Measurements from ENCODE around the gene FKBP8.

- TF ChIP-seq ZNF565 (CRISPR knock-in tag; conservative IDR thresholded peaks at IDR 0.05; ENCODE audit: low read depth), result no peak
- no peak for TF ChIP-seq CREB5 (CRISPR knock-in tag; IDR thresholded peaks at IDR 0.05; ENCODE audit: low read depth)
- TF ChIP-seq TOX (CRISPR knock-in tag; IDR thresholded peaks at IDR 0.05; ENCODE audit: borderline replicate concordance), result no peak
- no peak for TF ChIP-seq PPARA (CRISPR knock-in tag; IDR thresholded peaks at IDR 0.05; ENCODE audit: borderline replicate concordance)
- no peak for TF ChIP-seq ZFP3 (CRISPR knock-in tag; IDR thresholded peaks at IDR 0.05)
- no peak for TF ChIP-seq ZC3H10 (CRISPR knock-in tag; IDR thresholded peaks at IDR 0.05)
- TF ChIP-seq ZNF8 (CRISPR knock-in tag; IDR thresholded peaks at IDR 0.05), result no peak
- no peak for TF ChIP-seq ZNF70 (CRISPR knock-in tag; IDR thresholded peaks at IDR 0.05)
- TF ChIP-seq TSHZ2 (CRISPR knock-in tag; IDR thresholded peaks at IDR 0.05), result no peak
- no peak for TF ChIP-seq GLIS3 (CRISPR knock-in tag; IDR thresholded peaks at IDR 0.05)
- no peak for TF ChIP-seq PATZ1 (CRISPR knock-in tag; IDR thresholded peaks at IDR 0.05; ENCODE audit: borderline replicate concordance)
- TF ChIP-seq POU6F1 (CRISPR knock-in tag; IDR thresholded peaks at IDR 0.05; ENCODE audit: borderline replicate concordance, low read depth), result no peak
Measured at GRCh38 chr19:18523841-18524240, 19.5 kb downstream of the FKBP8 start.
